ENCODE results near the gene C1QTNF6. TPM values are rescaled to one million over a fixed set of nuclear protein-coding genes. Genes with fewer than 3 reads are reported as not detected.

The C1QTNF6 gene
- total RNA-seq, 1 experiment from 2014 or later = 25.0 TPM

DNA sequence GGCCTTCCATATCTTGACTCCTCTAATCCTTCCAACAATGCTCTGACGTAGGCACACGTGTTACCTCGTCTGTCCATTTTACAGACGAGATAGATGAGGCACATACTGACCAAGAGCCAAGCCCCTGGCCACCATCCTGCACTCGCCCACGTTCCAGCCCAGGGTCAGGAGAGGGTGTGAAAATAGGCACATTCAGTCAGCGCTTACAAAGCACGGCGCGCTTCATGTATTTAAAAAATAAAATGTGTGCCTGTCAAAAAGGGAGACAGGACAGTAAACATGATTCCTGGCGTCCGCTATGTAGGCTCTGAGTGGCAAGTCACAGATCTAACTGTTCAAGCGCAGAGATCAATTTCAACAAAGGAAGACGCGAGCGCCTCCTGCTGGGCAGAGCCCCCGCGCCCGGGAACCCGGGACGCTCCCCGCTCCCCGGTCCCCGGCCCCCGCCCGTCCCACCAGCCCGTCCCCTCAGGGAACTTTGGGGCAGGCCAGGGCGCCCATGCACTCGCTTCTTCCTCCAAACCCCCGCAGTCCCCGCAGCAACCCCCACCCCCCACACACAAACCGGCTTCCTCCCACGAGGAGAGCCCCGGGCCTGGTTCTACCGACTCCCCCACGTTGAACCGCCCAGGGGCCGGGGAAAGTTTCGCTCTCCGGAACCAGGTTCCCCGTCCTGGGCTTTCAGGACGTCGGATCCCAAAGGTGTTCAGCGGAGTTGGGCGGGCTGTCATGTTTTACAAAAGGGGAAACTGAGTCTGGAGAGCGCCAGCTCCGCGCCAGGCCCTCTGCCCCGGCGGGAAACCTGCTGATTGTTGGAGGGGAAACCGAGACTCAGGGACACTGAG, 10.4 kb upstream of the C1QTNF6 start:
- intact Hi-C loops (cut with micrococcal nuclease; ENCODE audit: unreplicated experiment) = no loop called here
- POLR2A ChIA-PET = interaction anchor here (0.6 kb wide), 1 partner anchor 118 kb away, joined by 3 read pairs; no protein-coding TSS in a partner anchor
- TF ChIP-seq, protein P1, sequence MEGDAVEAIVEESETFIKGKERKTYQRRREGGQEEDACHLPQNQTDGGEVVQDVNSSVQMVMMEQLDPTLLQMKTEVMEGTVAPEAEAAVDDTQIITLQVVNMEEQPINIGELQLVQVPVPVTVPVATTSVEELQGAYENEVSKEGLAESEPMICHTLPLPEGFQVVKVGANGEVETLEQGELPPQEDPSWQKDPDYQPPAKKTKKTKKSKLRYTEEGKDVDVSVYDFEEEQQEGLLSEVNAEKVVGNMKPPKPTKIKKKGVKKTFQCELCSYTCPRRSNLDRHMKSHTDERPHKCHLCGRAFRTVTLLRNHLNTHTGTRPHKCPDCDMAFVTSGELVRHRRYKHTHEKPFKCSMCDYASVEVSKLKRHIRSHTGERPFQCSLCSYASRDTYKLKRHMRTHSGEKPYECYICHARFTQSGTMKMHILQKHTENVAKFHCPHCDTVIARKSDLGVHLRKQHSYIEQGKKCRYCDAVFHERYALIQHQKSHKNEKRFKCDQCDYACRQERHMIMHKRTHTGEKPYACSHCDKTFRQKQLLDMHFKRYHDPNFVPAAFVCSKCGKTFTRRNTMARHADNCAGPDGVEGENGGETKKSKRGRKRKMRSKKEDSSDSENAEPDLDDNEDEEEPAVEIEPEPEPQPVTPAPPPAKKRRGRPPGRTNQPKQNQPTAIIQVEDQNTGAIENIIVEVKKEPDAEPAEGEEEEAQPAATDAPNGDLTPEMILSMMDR (IDR thresholded peaks at IDR 0.05) = peak; percentile 86
- TF ChIP-seq, protein P2, sequence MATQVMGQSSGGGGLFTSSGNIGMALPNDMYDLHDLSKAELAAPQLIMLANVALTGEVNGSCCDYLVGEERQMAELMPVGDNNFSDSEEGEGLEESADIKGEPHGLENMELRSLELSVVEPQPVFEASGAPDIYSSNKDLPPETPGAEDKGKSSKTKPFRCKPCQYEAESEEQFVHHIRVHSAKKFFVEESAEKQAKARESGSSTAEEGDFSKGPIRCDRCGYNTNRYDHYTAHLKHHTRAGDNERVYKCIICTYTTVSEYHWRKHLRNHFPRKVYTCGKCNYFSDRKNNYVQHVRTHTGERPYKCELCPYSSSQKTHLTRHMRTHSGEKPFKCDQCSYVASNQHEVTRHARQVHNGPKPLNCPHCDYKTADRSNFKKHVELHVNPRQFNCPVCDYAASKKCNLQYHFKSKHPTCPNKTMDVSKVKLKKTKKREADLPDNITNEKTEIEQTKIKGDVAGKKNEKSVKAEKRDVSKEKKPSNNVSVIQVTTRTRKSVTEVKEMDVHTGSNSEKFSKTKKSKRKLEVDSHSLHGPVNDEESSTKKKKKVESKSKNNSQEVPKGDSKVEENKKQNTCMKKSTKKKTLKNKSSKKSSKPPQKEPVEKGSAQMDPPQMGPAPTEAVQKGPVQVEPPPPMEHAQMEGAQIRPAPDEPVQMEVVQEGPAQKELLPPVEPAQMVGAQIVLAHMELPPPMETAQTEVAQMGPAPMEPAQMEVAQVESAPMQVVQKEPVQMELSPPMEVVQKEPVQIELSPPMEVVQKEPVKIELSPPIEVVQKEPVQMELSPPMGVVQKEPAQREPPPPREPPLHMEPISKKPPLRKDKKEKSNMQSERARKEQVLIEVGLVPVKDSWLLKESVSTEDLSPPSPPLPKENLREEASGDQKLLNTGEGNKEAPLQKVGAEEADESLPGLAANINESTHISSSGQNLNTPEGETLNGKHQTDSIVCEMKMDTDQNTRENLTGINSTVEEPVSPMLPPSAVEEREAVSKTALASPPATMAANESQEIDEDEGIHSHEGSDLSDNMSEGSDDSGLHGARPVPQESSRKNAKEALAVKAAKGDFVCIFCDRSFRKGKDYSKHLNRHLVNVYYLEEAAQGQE (IDR thresholded peaks at IDR 0.05; ENCODE audit: insufficient read depth in 1 of 2, low read depth in 2 of 2, low read length in 1 of 2) = no peak
- TF ChIP-seq TCF7L2 (IDR thresholded peaks at IDR 0.05; ENCODE audit: low read depth, low read length) = no peak
- TF ChIP-seq POLR2AphosphoS5 (IDR thresholded peaks at IDR 0.05; ENCODE audit: low read depth, low read length) = no peak
- no peak for TF ChIP-seq SIN3A (IDR thresholded peaks at IDR 0.05; ENCODE audit: borderline replicate concordance, insufficient read depth, low read depth, low read length)
- Histone ChIP-seq H3K4me3 (ENCODE audit: low read depth in 2 of 2, low read length in 2 of 2) (peak overlapping the region; percentile 51 to 66), H3K27ac (ENCODE audit: low read length) (peak overlapping the region; percentile 94), H3K27me3 (ENCODE audit: control insufficient read depth, insufficient read depth, low read length) (no peaks in the 10 kb centered on the region), H3K4me1 (ENCODE audit: control insufficient read depth, insufficient read depth, low read length) (peaks cover 50% of the 10 kb centered on the region), H3K36me3 (ENCODE audit: control insufficient read depth, insufficient read depth, low read length) (no peaks in the 10 kb centered on the region), H3K9me3 (ENCODE audit: control insufficient read depth, insufficient read depth, low read depth, low read length) (no peaks in the 10 kb centered on the region)
- DNase-seq (ENCODE audit: low read depth, low spot score) (no peak), ATAC-seq (peak; percentile 41)
- CTCF ChIA-PET = interaction anchor here (1.0 to 1.4 kb wide), 3 partner anchors 31 to 122 kb away, joined by 3 to 4 read pairs (median 3); no protein-coding TSS in a partner anchor
- in situ Hi-C loops (cut with HindIII; ENCODE audit: low pct_unique_long_range_greater_than_20kb, low sequenced_read_pairs) = no loop called here
- BruUV-seq (replicated peaks) = no TSS peak

DNA sequence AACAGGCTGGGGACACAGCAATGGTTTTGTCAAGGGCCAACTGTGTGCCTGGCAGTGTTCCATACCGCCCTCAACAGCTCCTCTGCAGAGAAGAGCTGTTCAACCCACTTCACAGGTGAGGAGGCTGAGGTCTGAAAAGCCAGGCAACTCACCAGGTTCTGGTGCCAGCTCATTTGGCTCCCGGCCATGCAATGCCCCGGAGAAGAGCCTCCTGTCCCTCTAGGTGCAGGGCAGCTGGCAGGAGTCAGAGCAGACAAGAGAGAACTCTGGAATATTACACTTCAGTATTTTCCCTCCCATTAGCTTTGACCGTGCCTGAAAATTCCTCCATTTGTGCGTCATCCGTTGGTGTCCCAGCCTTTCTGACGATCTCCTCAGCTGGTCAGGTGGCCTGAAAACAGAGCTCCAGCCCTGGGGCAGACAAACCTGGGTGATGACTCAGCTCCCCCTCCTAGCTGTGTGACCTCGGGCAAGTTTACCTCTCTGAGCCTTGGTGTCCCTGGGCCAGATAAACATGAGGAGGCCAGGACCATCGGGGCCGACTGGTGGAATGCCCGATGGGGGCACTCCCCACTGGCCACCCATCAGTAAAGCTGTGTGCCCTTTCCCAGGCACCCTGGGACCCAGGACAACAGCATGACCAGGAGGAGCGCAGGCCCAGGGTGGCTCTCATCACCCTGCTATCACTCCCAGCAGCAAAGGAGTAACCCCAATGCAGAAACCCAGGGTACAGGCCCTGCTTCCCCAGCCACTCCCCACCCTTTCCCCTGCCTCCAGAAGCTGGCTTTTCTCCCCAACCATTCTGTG, 9.6 kb upstream of the C1QTNF6 start:
- Histone ChIP-seq H3K9me3 (ENCODE audit: control insufficient read depth, insufficient read depth, low read depth, low read length) (no peaks in the 10 kb centered on the region), H3K4me3 (ENCODE audit: low read depth in 2 of 2, low read length in 2 of 2) (peak overlapping the region in 1 of 2 experiments; percentile 35; a peak in 2 of 4 replicates), H3K4me1 (ENCODE audit: control insufficient read depth, insufficient read depth, low read length) (peaks cover 58% of the 10 kb centered on the region), H3K36me3 (ENCODE audit: control insufficient read depth, insufficient read depth, low read length) (no peaks in the 10 kb centered on the region), H3K27ac (ENCODE audit: low read length) (peak overlapping the region; percentile 94), H3K27me3 (ENCODE audit: control insufficient read depth, insufficient read depth, low read length) (no peaks in the 10 kb centered on the region)
- peak; percentile 55 for ATAC-seq
- no peak for TF ChIP-seq SIN3A (IDR thresholded peaks at IDR 0.05; ENCODE audit: borderline replicate concordance, insufficient read depth, low read depth, low read length)
- TF ChIP-seq, protein P2 (IDR thresholded peaks at IDR 0.05; ENCODE audit: insufficient read depth in 1 of 2, low read depth in 2 of 2, low read length in 1 of 2) = 0 out of 4 replicates have a peak, but pooled peaks of 1 of the 2 experiments have one; percentile 32
- CTCF ChIA-PET = interaction anchor here (1.4 kb wide), 1 partner anchor 62 kb away, joined by 3 read pairs; no protein-coding TSS in a partner anchor
- POLR2A ChIA-PET = interaction anchor here (0.6 kb wide), 1 partner anchor 119 kb away, joined by 3 read pairs; no protein-coding TSS in a partner anchor
- no TSS peak for BruUV-seq (replicated peaks)
- in situ Hi-C loops (cut with HindIII; ENCODE audit: low pct_unique_long_range_greater_than_20kb, low sequenced_read_pairs) = no loop called here
- intact Hi-C loops (cut with micrococcal nuclease; ENCODE audit: unreplicated experiment) = loop anchor here (2.0 kb wide), 1 partner anchor 31 kb away; no protein-coding TSS in a partner anchor
- no peak for DNase-seq (ENCODE audit: low read depth, low spot score)

Measured in Panc1 (cell line).